H9 (cell line): Measurements from ENCODE around the gene P2RX6. TPM values are rescaled to one million over a fixed set of nuclear protein-coding genes. Genes with fewer than 3 reads are reported as not detected.

ENCODE experiments used
- DNase-seq: peaks from one replicate; pipeline ENCODE4 v3.0.0-alpha.2; 2017
- H2AFZ ChIP-seq: one replicate; pipeline ENCODE4 v1.6.1; 2013; ENCODE audit warnings: mild to moderate bottlenecking, low read length, control low read depth, moderate library complexity
- H2AK5ac ChIP-seq: 2 replicates; pipeline ENCODE4 v1.6.1; 2013; ENCODE audit warnings: low read length, control low read depth, mixed read lengths; ENCODE audit not compliant: insufficient read length
- H2BK120ac ChIP-seq: one replicate; pipeline ENCODE4 v1.6.1; 2013; ENCODE audit warnings: low read depth, mild to moderate bottlenecking, low read length, control low read depth, inconsistent platforms; ENCODE audit not compliant: poor library complexity, severe bottlenecking
- H2BK12ac ChIP-seq: 2 replicates; pipeline ENCODE4 v1.6.1; 2013; ENCODE audit warnings: low read length, control low read depth, mixed read lengths, low read depth; ENCODE audit not compliant: insufficient read length
- H2BK15ac ChIP-seq: 2 replicates; pipeline ENCODE4 v1.6.1; 2013; ENCODE audit warnings: low read depth, low read length, control low read depth
- H2BK20ac ChIP-seq: one replicate; pipeline ENCODE4 v1.6.1; 2013; ENCODE audit warnings: low read depth, mild to moderate bottlenecking, low read length, control low read depth, inconsistent platforms; ENCODE audit not compliant: poor library complexity, severe bottlenecking
- H2BK5ac ChIP-seq: 2 replicates; pipeline ENCODE4 v1.6.1; 2013; ENCODE audit warnings: low read length, control low read depth, mixed read lengths; ENCODE audit not compliant: insufficient read length
- H3K14ac ChIP-seq: 2 replicates; pipeline ENCODE4 v1.6.1; 2013; ENCODE audit warnings: low read length, control low read depth; ENCODE audit not compliant: insufficient read depth
- H3K18ac ChIP-seq: 2 replicates; pipeline ENCODE4 v1.6.1; 2013; ENCODE audit warnings: low read depth, mild to moderate bottlenecking, mixed read lengths, low read length, control low read depth; ENCODE audit not compliant: insufficient read length
- H3K23ac ChIP-seq: 2 replicates; pipeline ENCODE4 v1.6.1; 2013; ENCODE audit warnings: low read length, control low read depth, mixed read lengths, low read depth; ENCODE audit not compliant: insufficient read length
- H3K23me2 ChIP-seq: 2 replicates; pipeline ENCODE4 v1.6.1; 2013; ENCODE audit warnings: low read depth, mild to moderate bottlenecking, mixed read lengths, low read length, control low read depth; ENCODE audit not compliant: insufficient read length, poor library complexity, severe bottlenecking
- H3K27ac ChIP-seq: 2 replicates; pipeline ENCODE4 v1.5.1; 2013; ENCODE audit warnings: low read length, control low read depth, mixed read lengths, low read depth; ENCODE audit not compliant: insufficient read length
- H3K27me3 ChIP-seq: 2 replicates; pipeline ENCODE4 v1.6.1; 2013; ENCODE audit warnings: low read length, control low read depth, inconsistent platforms; ENCODE audit not compliant: insufficient read depth
- H3K4ac ChIP-seq: 2 replicates; pipeline ENCODE4 v1.6.1; 2013; ENCODE audit warnings: low read depth, mild to moderate bottlenecking, control low read depth, inconsistent platforms, low read length, moderate library complexity
- H3K4me1 ChIP-seq: 2 replicates; pipeline ENCODE4 v1.6.1; 2013; ENCODE audit warnings: low read length, control low read depth, inconsistent platforms; ENCODE audit not compliant: insufficient read depth
- H3K4me2 ChIP-seq: 2 replicates; pipeline ENCODE4 v1.6.1; 2013; ENCODE audit warnings: low read length, control low read depth, mixed read lengths; ENCODE audit not compliant: insufficient read length, insufficient read depth
- H3K56ac ChIP-seq: 2 replicates; pipeline ENCODE4 v1.6.1; 2013; ENCODE audit warnings: low read depth, mild to moderate bottlenecking, mixed read lengths, low read length, control low read depth; ENCODE audit not compliant: insufficient read length
- H3K79me1 ChIP-seq: 2 replicates; pipeline ENCODE4 v1.6.1; 2013; ENCODE audit warnings: low read depth, mild to moderate bottlenecking, moderate library complexity, low read length, control low read depth, inconsistent platforms; ENCODE audit not compliant: insufficient read depth, poor library complexity, severe bottlenecking
- H3K79me2 ChIP-seq: 2 replicates; pipeline ENCODE4 v1.6.1; 2013; ENCODE audit warnings: low read length, control low read depth, inconsistent platforms; ENCODE audit not compliant: insufficient read depth
- H3K9ac ChIP-seq: 2 replicates; pipeline ENCODE4 v1.6.1; 2013; ENCODE audit warnings: low read length, control low read depth, mixed read lengths; ENCODE audit not compliant: insufficient read length; ENCODE audit errors: extremely low read depth
- H3K9me3 ChIP-seq: one replicate; pipeline ENCODE4 v1.6.1; 2013; ENCODE audit warnings: low read depth, low read length, inconsistent platforms; ENCODE audit not compliant: control insufficient read depth
- H3T11ph ChIP-seq: one replicate; pipeline ENCODE4 v1.6.1; 2013; ENCODE audit warnings: mild to moderate bottlenecking, low read length, control low read depth, inconsistent platforms
- H4K20me1 ChIP-seq: one replicate; pipeline ENCODE4 v1.6.1; 2013; ENCODE audit not compliant: control insufficient read depth, insufficient read length, insufficient read depth
- H4K5ac ChIP-seq: 2 replicates; pipeline ENCODE4 v1.6.1; 2013; ENCODE audit warnings: low read depth, mild to moderate bottlenecking, mixed read lengths, low read length, control low read depth; ENCODE audit not compliant: insufficient read length
- H4K8ac ChIP-seq: replicated peaks from 2 replicates; pipeline ENCODE4 v1.6.1; 2013; ENCODE audit warnings: low read length, control low read depth, mixed read lengths, low read depth; ENCODE audit not compliant: insufficient read length
- H4K91ac ChIP-seq: 2 replicates; pipeline ENCODE4 v1.6.1; 2013; ENCODE audit warnings: low read depth, mild to moderate bottlenecking, moderate library complexity, mixed read lengths, low read length, control low read depth; ENCODE audit not compliant: insufficient read length
- H3K27ac Mint-ChIP-seq, 3 experiments: 2 replicates in 2 of 3; 3 replicates in 1 of 3; pipeline ENCODE4 v1.8.0; 2020 to 2021; ENCODE audit warnings: mixed read lengths in 3 of 3, mild to moderate bottlenecking in 1 of 3, moderate library complexity in 1 of 3
- H3K27me3 Mint-ChIP-seq: 2 replicates; pipeline ENCODE4 v1.8.0; 2021; ENCODE audit warnings: low read depth, mild to moderate bottlenecking, moderate library complexity, mixed read lengths
- H3K36me3 Mint-ChIP-seq, 3 experiments: 2 replicates in 2 of 3; 3 replicates in 1 of 3; pipeline ENCODE4 v1.8.0; 2020 to 2021; ENCODE audit warnings: low read depth in 3 of 3, mixed read lengths in 3 of 3; ENCODE audit not compliant: insufficient read depth in 1 of 3
- H3K4me1 Mint-ChIP-seq, 2 experiments: 2 replicates each; pipeline ENCODE4 v1.8.0; 2020; ENCODE audit warnings: mixed read lengths in 2 of 2
- H3K4me3 Mint-ChIP-seq, 2 experiments: 2 replicates in 1 of 2; 3 replicates in 1 of 2; pipeline ENCODE4 v1.8.0; 2020 to 2021; ENCODE audit warnings: mild to moderate bottlenecking in 2 of 2, mixed read lengths in 2 of 2, moderate library complexity in 1 of 2
- H3K9me3 Mint-ChIP-seq, 2 experiments: 2 replicates in 1 of 2; 3 replicates in 1 of 2; pipeline ENCODE4 v1.8.0; 2020; ENCODE audit warnings: mild to moderate bottlenecking in 2 of 2, mixed read lengths in 2 of 2, moderate library complexity in 1 of 2
- WGBS: extraction: QIAGEN DNeasy Blood & Tissue Kit; methylation state at CpG from one replicate; pipeline ENCODE4 v1.1.7; 2013; ENCODE audit warnings: missing lambda C conversion rate, low lambda C conversion rate, mixed read lengths; ENCODE audit not compliant: insufficient read length; ENCODE audit errors: extremely low coverage; 5-methylcytosine and 5-hydroxymethylcytosine counted together
- total RNA-seq: library from RNA; stranded (reverse); gene quantifications from 2 replicates; pipeline ENCODE4 v1.2.1, GENCODE V29; 2021
- TF ChIP-seq, protein P1 (sequence below): fragments of 200-600 bp; sonication (generic); conservative IDR thresholded peaks from 3 replicates; pipeline ENCODE4 v1.8.0; 2021; ENCODE audit warnings: antibody characterized with exemption, mild to moderate bottlenecking

The P2RX6 gene
- total RNA-seq, 1 experiment from 2014 or later, result not detected

- no peak overlapping the region for H3K4ac ChIP-seq
- no peaks in the 10 kb centered on the region for H3K27me3 Mint-ChIP-seq
- no peak overlapping the region for H3K4me2 ChIP-seq
- H3K27ac ChIP-seq, result no peak overlapping the region
- no peak overlapping the region for H2BK5ac ChIP-seq
- no peak overlapping the region for H2BK120ac ChIP-seq
- no peaks in the 10 kb centered on the region for H3K9me3 Mint-ChIP-seq
- no CpG with 5 or more reads among the region's 21 CpGs for WGBS
- H3K14ac ChIP-seq, result no peak overlapping the region
- H3K9me3 ChIP-seq, result no peaks in the 10 kb centered on the region
- no peak overlapping the region for H3K9ac ChIP-seq
- no peak overlapping the region for H2AK5ac ChIP-seq
- no peak for DNase-seq
- no peak overlapping the region for H4K91ac ChIP-seq
- peaks cover 2 to 37% (median 22%) of the 10 kb centered on the region in 3 experiments for H3K36me3 Mint-ChIP-seq
- no peak overlapping the region for H3T11ph ChIP-seq
- H3K56ac ChIP-seq, result no peak overlapping the region
- H3K23me2 ChIP-seq, result no peaks in the 10 kb centered on the region
- no peaks in the 10 kb centered on the region for H3K79me2 ChIP-seq
- H4K20me1 ChIP-seq, result no peaks in the 10 kb centered on the region
- H3K4me1 ChIP-seq, result no peaks in the 10 kb centered on the region
- no peak overlapping the region for H2BK12ac ChIP-seq
- H4K8ac ChIP-seq, result no peak overlapping the region
- peak overlapping the region in 2 of 3 experiments; percentile 43 to 62; a peak in 3 of 7 replicates for H3K27ac Mint-ChIP-seq
- H2BK15ac ChIP-seq, result no peak overlapping the region
- no peak overlapping the region for H3K4me3 Mint-ChIP-seq
- no peak overlapping the region for H2BK20ac ChIP-seq
- no peak overlapping the region for H4K5ac ChIP-seq
- TF ChIP-seq, protein P1, sequence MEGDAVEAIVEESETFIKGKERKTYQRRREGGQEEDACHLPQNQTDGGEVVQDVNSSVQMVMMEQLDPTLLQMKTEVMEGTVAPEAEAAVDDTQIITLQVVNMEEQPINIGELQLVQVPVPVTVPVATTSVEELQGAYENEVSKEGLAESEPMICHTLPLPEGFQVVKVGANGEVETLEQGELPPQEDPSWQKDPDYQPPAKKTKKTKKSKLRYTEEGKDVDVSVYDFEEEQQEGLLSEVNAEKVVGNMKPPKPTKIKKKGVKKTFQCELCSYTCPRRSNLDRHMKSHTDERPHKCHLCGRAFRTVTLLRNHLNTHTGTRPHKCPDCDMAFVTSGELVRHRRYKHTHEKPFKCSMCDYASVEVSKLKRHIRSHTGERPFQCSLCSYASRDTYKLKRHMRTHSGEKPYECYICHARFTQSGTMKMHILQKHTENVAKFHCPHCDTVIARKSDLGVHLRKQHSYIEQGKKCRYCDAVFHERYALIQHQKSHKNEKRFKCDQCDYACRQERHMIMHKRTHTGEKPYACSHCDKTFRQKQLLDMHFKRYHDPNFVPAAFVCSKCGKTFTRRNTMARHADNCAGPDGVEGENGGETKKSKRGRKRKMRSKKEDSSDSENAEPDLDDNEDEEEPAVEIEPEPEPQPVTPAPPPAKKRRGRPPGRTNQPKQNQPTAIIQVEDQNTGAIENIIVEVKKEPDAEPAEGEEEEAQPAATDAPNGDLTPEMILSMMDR, result no peak
- no peaks in the 10 kb centered on the region for H3K27me3 ChIP-seq
- H3K18ac ChIP-seq, result no peak overlapping the region
- H3K79me1 ChIP-seq, result no peaks in the 10 kb centered on the region
- H3K4me1 Mint-ChIP-seq, result 0 out of 4 replicates have a peak, but pooled peaks cover 0 to 2% of the 10 kb centered on the region in 2 experiments
- no peak overlapping the region for H2AFZ ChIP-seq
- no peak overlapping the region for H3K23ac ChIP-seq
These were observed 24.5 kb upstream of the P2RX6 start for GRCh38 chr22:20990184-20991180.
